ENCODE data around the gene CDKN2B-AS1.
"Not testable (repeated sequence)": the region's sequence is repeated elsewhere in the genome, so short reads cannot be mapped to it uniquely, and the experiment has no call there.

Gene CDKN2B-AS1

GRCh38 chr9:22043928-22044327 is 49.3 kb downstream of the CDKN2B-AS1 start:
- DNase-seq (ENCODE audit: low read depth in 3 of 3), result no peak

GRCh38 chr9:22044583-22044982 is 50.0 kb downstream of the CDKN2B-AS1 start:
- DNase-seq (ENCODE audit: low read depth in 3 of 3), result no peak

GRCh38 chr9:22045423-22045822 is 50.8 kb downstream of the CDKN2B-AS1 start:
- no peak for DNase-seq (ENCODE audit: low read depth in 3 of 3)

GRCh38 chr9:22046243-22046885 is 51.8 kb downstream of the CDKN2B-AS1 start:
- no peak for DNase-seq (ENCODE audit: low read depth in 3 of 3)

GRCh38 chr9:22047596-22047995 is 53.0 kb downstream of the CDKN2B-AS1 start:
- no peak for DNase-seq (ENCODE audit: low read depth in 3 of 3)

GRCh38 chr9:22049411-22049810 is 54.8 kb downstream of the CDKN2B-AS1 start:
- no peak for DNase-seq (ENCODE audit: low read depth in 3 of 3)

GRCh38 chr9:22050924-22051323 is 56.3 kb downstream of the CDKN2B-AS1 start:
- no peak for DNase-seq (ENCODE audit: low read depth in 3 of 3)

- no peak for DNase-seq (ENCODE audit: low read depth in 3 of 3)
Observed at GRCh38 chr9:22052376-22052945, 57.9 kb downstream of the CDKN2B-AS1 start.

- no peak for DNase-seq (ENCODE audit: low read depth in 3 of 3)
Observed at GRCh38 chr9:22053178-22053577, 58.6 kb downstream of the CDKN2B-AS1 start.

GRCh38 chr9:22054076-22054475 is 59.5 kb downstream of the CDKN2B-AS1 start:
- DNase-seq (ENCODE audit: low read depth in 3 of 3), result no peak

- DNase-seq (ENCODE audit: low read depth in 3 of 3), result no peak
Observed at GRCh38 chr9:22054529-22054928, 59.9 kb downstream of the CDKN2B-AS1 start.

GRCh38 chr9:22055090-22055489 is 60.5 kb downstream of the CDKN2B-AS1 start:
- DNase-seq (ENCODE audit: low read depth in 3 of 3), result no peak

GRCh38 chr9:22056402-22056801 is 61.8 kb downstream of the CDKN2B-AS1 start:
- DNase-seq (ENCODE audit: low read depth in 3 of 3), result no peak

GRCh38 chr9:22057972-22058371 is 63.4 kb downstream of the CDKN2B-AS1 start:
- DNase-seq (ENCODE audit: low read depth in 3 of 3), result not testable (repeated sequence)

- DNase-seq (ENCODE audit: low read depth in 3 of 3), result no peak
Observed at GRCh38 chr9:22060831-22061383, 66.3 kb downstream of the CDKN2B-AS1 start.

GRCh38 chr9:22064957-22065356 is 70.4 kb downstream of the CDKN2B-AS1 start:
- no peak for DNase-seq (ENCODE audit: low read depth in 3 of 3)

GRCh38 chr9:22065431-22066200 is 71.0 kb downstream of the CDKN2B-AS1 start:
- DNase-seq (ENCODE audit: low read depth in 3 of 3), result no peak

- no peak for DNase-seq (ENCODE audit: low read depth in 3 of 3)
Observed at GRCh38 chr9:22067196-22067595, 72.6 kb downstream of the CDKN2B-AS1 start.

GRCh38 chr9:22068369-22068768 is 73.8 kb downstream of the CDKN2B-AS1 start:
- no peak for DNase-seq (ENCODE audit: low read depth in 3 of 3)

GRCh38 chr9:22073349-22073748 is 78.8 kb downstream of the CDKN2B-AS1 start:
- DNase-seq (ENCODE audit: low read depth in 3 of 3), result no peak

GRCh38 chr9:22078081-22078480 is 83.5 kb downstream of the CDKN2B-AS1 start:
- DNase-seq (ENCODE audit: low read depth in 3 of 3), result no peak

- DNase-seq (ENCODE audit: low read depth in 3 of 3), result peak in 2 of 3 experiments; percentile 3 to 10
Observed at GRCh38 chr9:22079873-22080341, 85.3 kb downstream of the CDKN2B-AS1 start.

Data from stimulated activated CD4-positive, alpha-beta T cell treated with anti-CD3 and anti-CD28 coated beads, TNF-alpha, amount 100 ng/mL, for 4 hours (primary cell).